Endothelial cell of umbilical vein (primary cell): ENCODE data around the gene COQ8B.

ENCODE experiments used
- CTCF ChIP-seq, 2 donors: IDR thresholded peaks; 1 replicate in 1 of 2; 2 replicates in 1 of 2; pipeline ENCODE4 v1.5.1; 2011; ENCODE audit warnings: low read length in 2 of 2, mild to moderate bottlenecking in 2 of 2, moderate library complexity in 2 of 2, control low read depth in 1 of 2, inconsistent platforms in 1 of 2, low read depth in 1 of 2; ENCODE audit not compliant: insufficient read depth in 1 of 2; ENCODE audit errors: extremely low read depth in 1 of 2
- EZH2 ChIP-seq: IDR thresholded peaks from 2 replicates; pipeline ENCODE4 v1.6.1; 2012; ENCODE audit warnings: borderline replicate concordance, low read depth, mild to moderate bottlenecking, moderate library complexity, low read length, inconsistent platforms; ENCODE audit not compliant: severe bottlenecking
- MYC ChIP-seq: IDR thresholded peaks from one replicate; pipeline ENCODE4 v1.6.1; 2011; ENCODE audit warnings: mild to moderate bottlenecking, low read depth, low read length

- no peak for TF ChIP-seq EZH2
- TF ChIP-seq CTCF (IDR thresholded peaks at IDR 0.05; ENCODE audit: extremely low read depth in 1 of 2, insufficient read depth in 1 of 2, low read depth in 1 of 2, low read length in 2 of 2): no peak
- TF ChIP-seq MYC: no peak
These were observed 31.1 kb downstream of the COQ8B start for GRCh38 chr19:40685563-40685962.
